ENCODE results near the gene RBM45.

Gene RBM45

DNA sequence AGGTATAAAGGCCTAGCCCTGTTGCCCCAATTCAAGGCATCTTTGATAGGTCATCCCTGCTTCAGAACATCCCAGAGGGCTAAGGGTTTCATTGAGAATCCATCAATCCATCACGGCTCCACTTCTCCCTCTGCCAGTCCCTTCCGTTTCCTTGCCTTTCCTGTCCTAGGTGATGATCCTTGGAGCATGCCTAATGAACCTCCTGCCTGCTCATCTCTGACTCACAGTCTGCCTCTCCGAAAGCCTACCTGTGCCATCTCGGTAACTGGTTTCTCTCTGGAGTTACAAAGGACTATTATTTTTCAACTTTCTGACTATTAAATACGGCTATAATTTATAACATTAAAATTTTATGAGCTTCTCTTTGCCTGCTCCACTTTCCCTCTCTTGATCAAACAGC lies 45.3 kb downstream of the RBM45 start:
- DNase-seq (ENCODE audit: low read depth in 3 of 3, low spot score in 1 of 3): no peak

DNA sequence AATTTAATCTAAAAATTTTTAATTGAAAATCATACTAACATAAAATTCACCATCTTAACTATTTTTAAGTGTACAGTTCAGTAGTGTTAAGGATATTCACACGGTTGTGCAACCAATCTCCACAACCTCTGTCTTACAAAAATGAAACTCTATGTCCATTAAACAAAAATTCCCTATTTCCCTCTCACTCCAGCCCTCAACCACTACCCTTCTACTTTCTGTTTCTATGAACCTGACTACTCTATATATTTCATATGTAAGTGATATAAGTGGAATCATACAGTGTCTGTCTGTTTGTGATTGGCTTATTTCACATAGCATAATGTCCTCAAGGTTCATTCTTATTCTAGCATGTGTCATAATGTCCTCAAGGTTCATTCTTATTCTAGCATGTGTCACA lies 47.7 kb downstream of the RBM45 start:
- no peak for DNase-seq (ENCODE audit: low read depth in 3 of 3, low spot score in 1 of 3)

DNA sequence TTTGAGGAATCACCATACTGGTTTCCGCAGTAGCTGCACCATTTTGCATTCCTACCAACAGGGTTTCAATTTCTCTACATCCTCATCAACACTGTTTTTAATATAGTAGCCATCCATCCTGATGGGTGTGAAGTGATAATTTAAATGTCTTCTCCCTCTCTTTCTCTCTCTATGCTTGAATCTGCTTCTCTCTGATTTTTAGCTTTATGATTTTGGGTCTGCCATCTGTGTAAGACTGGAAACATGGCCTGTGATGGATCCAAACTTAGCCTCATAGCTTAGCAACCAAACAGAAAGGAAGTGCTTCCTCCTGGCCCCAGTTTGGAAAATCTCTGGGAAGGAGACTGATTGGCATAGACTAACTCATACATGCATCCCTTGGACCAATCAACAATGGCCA lies 48.4 kb downstream of the RBM45 start:
- no peak for DNase-seq (ENCODE audit: low read depth in 3 of 3, low spot score in 1 of 3)

DNA sequence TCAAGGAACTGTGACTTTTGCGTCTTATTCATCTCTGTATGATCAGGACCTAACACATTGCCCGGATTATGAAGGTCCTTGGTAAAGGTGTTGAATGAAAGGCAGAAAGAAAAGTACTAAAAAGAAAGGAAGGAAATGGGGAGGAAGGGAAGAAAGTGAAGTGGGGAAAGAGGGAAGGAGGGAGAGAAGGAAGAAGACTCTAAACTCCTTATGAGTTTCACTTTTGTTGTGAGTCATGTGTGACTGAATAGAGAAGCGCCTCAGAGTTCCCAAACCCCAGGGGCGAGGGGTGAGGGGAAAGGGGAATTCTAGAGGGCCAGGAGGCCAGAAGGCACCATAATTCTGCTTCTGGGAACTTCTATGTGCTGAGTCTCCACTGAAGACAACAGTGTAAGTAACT lies 51.2 kb downstream of the RBM45 start:
- DNase-seq (ENCODE audit: low read depth in 3 of 3, low spot score in 1 of 3): no peak

GRCh38 chr2:178163911-178164310 lies 51.7 kb downstream of the RBM45 start:
- DNase-seq (ENCODE audit: low read depth in 3 of 3, low spot score in 1 of 3): no peak

DNA sequence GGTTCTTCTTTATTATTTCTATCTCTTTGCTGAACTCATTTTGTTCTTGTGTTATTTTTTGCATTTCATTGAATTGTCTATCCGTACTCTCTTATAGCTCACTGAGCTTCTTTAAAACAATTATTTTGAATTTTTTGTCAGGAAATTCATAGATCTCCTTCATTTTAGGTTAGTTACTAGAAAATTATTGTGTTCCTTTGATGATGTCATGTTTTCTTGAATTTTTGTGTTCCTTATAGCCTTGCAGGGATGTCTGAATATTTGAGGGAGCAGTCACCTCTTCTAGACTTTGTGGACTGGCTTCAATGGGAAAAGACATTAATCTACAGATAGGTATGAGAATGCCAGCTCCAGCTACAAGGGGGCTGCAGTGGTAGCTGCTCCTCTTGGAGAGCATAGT lies 61.4 kb downstream of the RBM45 start:
- no peak for DNase-seq (ENCODE audit: low read depth in 3 of 3, low spot score in 1 of 3)

- DNase-seq (ENCODE audit: low read depth in 3 of 3, low spot score in 1 of 3): no peak
Measured at GRCh38 chr2:178177066-178177679, 64.9 kb downstream of the RBM45 start.
